SK-N-SH treated with all-trans-retinoic acid at 6 μM for 48 hours (cell line): Measurements from ENCODE around the gene MMAB.

Experiments used
- CSDC2 ChIP-seq: fragments of 250-450 bp; sonication (Bioruptor Pico); IDR thresholded peaks from 2 replicates; pipeline ENCODE4 v1.5.0; 2020; ENCODE audit warnings: mild to moderate bottlenecking, moderate library complexity
- ESRRG ChIP-seq: fragments of 250-450 bp; sonication (Bioruptor Pico); IDR thresholded peaks from 2 replicates; pipeline ENCODE4 v1.6.1; 2021; ENCODE audit warnings: mild to moderate bottlenecking
- GLIS3 ChIP-seq: fragments of 250-450 bp; sonication (Bioruptor Pico); IDR thresholded peaks from 2 replicates; pipeline ENCODE4 v1.5.0; 2020; ENCODE audit warnings: mild to moderate bottlenecking, moderate library complexity
- PPARA ChIP-seq: fragments of 250-450 bp; sonication (Bioruptor Pico); IDR thresholded peaks from 2 replicates; pipeline ENCODE4 v1.5.0; 2020; ENCODE audit warnings: mild to moderate bottlenecking, borderline replicate concordance
- RARB ChIP-seq: fragments of 250-450 bp; sonication (Bioruptor Pico); IDR thresholded peaks from 2 replicates; pipeline ENCODE4 v1.8.0; 2021; ENCODE audit warnings: mild to moderate bottlenecking, moderate library complexity
- ZFP3 ChIP-seq: fragments of 250-450 bp; sonication (Bioruptor Pico); IDR thresholded peaks from 2 replicates; pipeline ENCODE4 v1.5.0; 2020; ENCODE audit warnings: mild to moderate bottlenecking, moderate library complexity
- ZFP30 ChIP-seq: fragments of 450-650 bp; formaldehyde crosslinking; IDR thresholded peaks from 2 replicates; pipeline ENCODE4 v1.5.0; 2022; ENCODE audit warnings: mild to moderate bottlenecking, moderate library complexity
- ZNF565 ChIP-seq: fragments of 450-650 bp; formaldehyde crosslinking; conservative IDR thresholded peaks from 2 replicates; pipeline ENCODE4 v1.5.0; 2020; ENCODE audit warnings: low read depth, mild to moderate bottlenecking, moderate library complexity
- ZNF70 ChIP-seq: fragments of 450-650 bp; formaldehyde crosslinking; IDR thresholded peaks from 2 replicates; pipeline ENCODE4 v1.5.0; 2020; ENCODE audit warnings: mild to moderate bottlenecking, moderate library complexity
- ZNF8 ChIP-seq: fragments of 450-650 bp; formaldehyde crosslinking; IDR thresholded peaks from 2 replicates; pipeline ENCODE4 v1.5.0; 2020; ENCODE audit warnings: mild to moderate bottlenecking, moderate library complexity
- TF ChIP-seq, protein P1 (sequence below): fragments of 250-450 bp; sonication (Bioruptor Pico); IDR thresholded peaks from 2 replicates; pipeline ENCODE4 v1.8.0; 2020; ENCODE audit warnings: mild to moderate bottlenecking, moderate library complexity, borderline replicate concordance
- TF ChIP-seq, protein P2 (sequence below): fragments of 250-450 bp; sonication (Bioruptor Pico); IDR thresholded peaks from 2 replicates; pipeline ENCODE4 v1.5.1; 2020; ENCODE audit warnings: low read depth, mild to moderate bottlenecking, moderate library complexity
- TF ChIP-seq, protein P3 (sequence below): fragments of 250-450 bp; sonication (Bioruptor Pico); IDR thresholded peaks from 2 replicates; pipeline ENCODE4 v1.8.0; 2021; ENCODE audit warnings: low read depth, mild to moderate bottlenecking, moderate library complexity, borderline replicate concordance

DNA sequence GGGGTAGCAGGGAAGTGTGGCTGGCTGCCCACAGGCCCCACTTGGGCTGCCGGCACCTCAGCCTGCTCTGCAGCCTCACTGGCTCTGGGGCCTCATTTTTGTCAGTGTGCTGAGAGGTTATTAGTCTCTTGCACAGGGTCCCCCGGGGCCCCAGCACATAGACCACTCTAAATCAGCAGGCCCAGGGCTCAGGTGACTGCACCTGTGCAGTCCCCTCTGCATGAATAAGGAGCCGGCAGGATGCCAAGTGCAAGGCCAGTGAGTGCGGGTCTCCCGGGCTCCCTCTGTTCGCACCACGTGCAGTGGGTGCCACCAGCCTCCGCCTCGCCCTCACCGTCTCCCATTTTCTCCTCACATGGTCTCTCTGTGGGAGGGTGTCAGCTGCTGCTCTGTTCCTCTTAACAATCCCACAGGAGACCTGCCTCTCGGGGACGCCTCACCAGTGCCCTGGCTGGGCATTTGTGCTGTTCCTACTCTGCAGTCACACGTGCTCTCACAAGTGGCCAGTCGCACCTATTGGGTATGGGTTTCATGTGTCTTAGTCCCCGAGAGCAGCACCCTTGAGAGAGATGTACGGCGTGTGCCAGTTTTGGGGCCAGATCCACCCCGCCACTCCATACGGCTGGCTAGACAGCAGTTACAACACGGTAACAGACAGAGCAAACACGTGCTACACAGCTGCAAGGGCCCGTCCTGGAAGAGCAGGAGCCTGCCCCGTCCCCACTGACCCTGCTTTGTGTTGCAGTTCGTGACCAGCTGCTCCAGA lies 40.4 kb downstream of the MMAB start:
- TF ChIP-seq, protein P1, sequence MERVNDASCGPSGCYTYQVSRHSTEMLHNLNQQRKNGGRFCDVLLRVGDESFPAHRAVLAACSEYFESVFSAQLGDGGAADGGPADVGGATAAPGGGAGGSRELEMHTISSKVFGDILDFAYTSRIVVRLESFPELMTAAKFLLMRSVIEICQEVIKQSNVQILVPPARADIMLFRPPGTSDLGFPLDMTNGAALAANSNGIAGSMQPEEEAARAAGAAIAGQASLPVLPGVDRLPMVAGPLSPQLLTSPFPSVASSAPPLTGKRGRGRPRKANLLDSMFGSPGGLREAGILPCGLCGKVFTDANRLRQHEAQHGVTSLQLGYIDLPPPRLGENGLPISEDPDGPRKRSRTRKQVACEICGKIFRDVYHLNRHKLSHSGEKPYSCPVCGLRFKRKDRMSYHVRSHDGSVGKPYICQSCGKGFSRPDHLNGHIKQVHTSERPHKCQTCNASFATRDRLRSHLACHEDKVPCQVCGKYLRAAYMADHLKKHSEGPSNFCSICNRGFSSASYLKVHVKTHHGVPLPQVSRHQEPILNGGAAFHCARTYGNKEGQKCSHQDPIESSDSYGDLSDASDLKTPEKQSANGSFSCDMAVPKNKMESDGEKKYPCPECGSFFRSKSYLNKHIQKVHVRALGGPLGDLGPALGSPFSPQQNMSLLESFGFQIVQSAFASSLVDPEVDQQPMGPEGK (CRISPR knock-in tag) = no peak
- TF ChIP-seq PPARA = no peak
- no peak for TF ChIP-seq ZFP30 (CRISPR knock-in tag)
- no peak for TF ChIP-seq ZNF70 (CRISPR knock-in tag)
- TF ChIP-seq GLIS3 (CRISPR knock-in tag) = no peak
- TF ChIP-seq ZNF565 (CRISPR knock-in tag) = no peak
- no peak for TF ChIP-seq RARB
- TF ChIP-seq, protein P2, sequence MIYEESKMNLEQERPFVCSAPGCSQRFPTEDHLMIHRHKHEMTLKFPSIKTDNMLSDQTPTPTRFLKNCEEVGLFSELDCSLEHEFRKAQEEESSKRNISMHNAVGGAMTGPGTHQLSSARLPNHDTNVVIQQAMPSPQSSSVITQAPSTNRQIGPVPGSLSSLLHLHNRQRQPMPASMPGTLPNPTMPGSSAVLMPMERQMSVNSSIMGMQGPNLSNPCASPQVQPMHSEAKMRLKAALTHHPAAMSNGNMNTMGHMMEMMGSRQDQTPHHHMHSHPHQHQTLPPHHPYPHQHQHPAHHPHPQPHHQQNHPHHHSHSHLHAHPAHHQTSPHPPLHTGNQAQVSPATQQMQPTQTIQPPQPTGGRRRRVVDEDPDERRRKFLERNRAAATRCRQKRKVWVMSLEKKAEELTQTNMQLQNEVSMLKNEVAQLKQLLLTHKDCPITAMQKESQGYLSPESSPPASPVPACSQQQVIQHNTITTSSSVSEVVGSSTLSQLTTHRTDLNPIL (CRISPR knock-in tag) = no peak
- TF ChIP-seq ZNF8 = no peak
- no peak for TF ChIP-seq ZFP3 (CRISPR knock-in tag)
- TF ChIP-seq, protein P3, sequence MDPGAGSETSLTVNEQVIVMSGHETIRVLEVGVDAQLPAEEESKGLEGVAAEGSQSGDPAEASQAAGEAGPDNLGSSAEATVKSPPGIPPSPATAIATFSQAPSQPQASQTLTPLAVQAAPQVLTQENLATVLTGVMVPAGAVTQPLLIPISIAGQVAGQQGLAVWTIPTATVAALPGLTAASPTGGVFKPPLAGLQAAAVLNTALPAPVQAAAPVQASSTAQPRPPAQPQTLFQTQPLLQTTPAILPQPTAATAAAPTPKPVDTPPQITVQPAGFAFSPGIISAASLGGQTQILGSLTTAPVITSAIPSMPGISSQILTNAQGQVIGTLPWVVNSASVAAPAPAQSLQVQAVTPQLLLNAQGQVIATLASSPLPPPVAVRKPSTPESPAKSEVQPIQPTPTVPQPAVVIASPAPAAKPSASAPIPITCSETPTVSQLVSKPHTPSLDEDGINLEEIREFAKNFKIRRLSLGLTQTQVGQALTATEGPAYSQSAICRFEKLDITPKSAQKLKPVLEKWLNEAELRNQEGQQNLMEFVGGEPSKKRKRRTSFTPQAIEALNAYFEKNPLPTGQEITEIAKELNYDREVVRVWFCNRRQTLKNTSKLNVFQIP (CRISPR knock-in tag) = no peak
- no peak for TF ChIP-seq CSDC2 (CRISPR knock-in tag)
- TF ChIP-seq ESRRG = no peak
